HepG2 (cell line): ENCODE results near the gene KLHL21. TPM values are rescaled to one million over a fixed set of nuclear protein-coding genes. Genes with fewer than 3 reads are reported as not detected.

ENCODE experiments used
- CCAR2 ChIP-seq: fragments of 200-400 bp; formaldehyde crosslinking; optimal IDR thresholded peaks from 2 replicates; pipeline ENCODE3; 2018; ENCODE audit warnings: low read depth, mild to moderate bottlenecking, low read length, moderate library complexity
- CHD2 ChIP-seq: IDR thresholded peaks from 2 replicates; pipeline ENCODE4 v1.6.1; 2011; ENCODE audit warnings: low read depth, low read length, improper control_type of control experiment
- CTCF ChIP-seq: sonication (generic); formaldehyde crosslinking; IDR thresholded peaks from 2 replicates; pipeline ENCODE4 v1.5.0; 2020; ENCODE audit warnings: mild to moderate bottlenecking, missing genetic modification reagents, moderate library complexity
- DDIT3 ChIP-seq: sonication (generic); formaldehyde crosslinking; IDR thresholded peaks from 2 replicates; pipeline ENCODE4 v1.4.0; 2020; ENCODE audit warnings: mild to moderate bottlenecking, missing genetic modification reagents
- FOXA3 ChIP-seq: IDR thresholded peaks from 2 replicates; pipeline ENCODE4 v1.6.1; 2016; ENCODE audit warnings: missing genetic modification reagents, missing compliant biosample characterization
- HNF4A ChIP-seq: sonication (generic); formaldehyde crosslinking; IDR thresholded peaks from 2 replicates; pipeline ENCODE4 v1.4.0; 2020; ENCODE audit warnings: missing genetic modification reagents
- HOXD1 ChIP-seq: sonication (generic); formaldehyde crosslinking; IDR thresholded peaks from 2 replicates; pipeline ENCODE4 v1.5.0; 2020; ENCODE audit warnings: missing genetic modification reagents
- JUNB ChIP-seq: sonication (generic); formaldehyde crosslinking; IDR thresholded peaks from 2 replicates; pipeline ENCODE4 v1.8.0; 2022; ENCODE audit warnings: missing genetic modification reagents, mild to moderate bottlenecking, borderline replicate concordance
- MBNL3 ChIP-seq: fragments of 250-450 bp; sonication (Bioruptor Pico); conservative IDR thresholded peaks from 2 replicates; pipeline ENCODE4 v1.8.0; 2022; ENCODE audit warnings: mild to moderate bottlenecking, inconsistent platforms
- POLR2AphosphoS5 ChIP-seq: IDR thresholded peaks from 2 replicates; pipeline ENCODE4 v1.6.1; 2012; ENCODE audit warnings: low read depth, low read length
- RBM39 ChIP-seq: fragments of 200-400 bp; formaldehyde crosslinking; IDR thresholded peaks from one replicate; pipeline ENCODE4 v1.6.1; 2018; ENCODE audit warnings: antibody characterized with exemption, mild to moderate bottlenecking, low read depth, low read length; ENCODE audit not compliant: poor library complexity, severe bottlenecking
- RFX3 ChIP-seq: IDR thresholded peaks from 2 replicates; pipeline ENCODE4 v1.6.1; 2016; ENCODE audit warnings: missing biosample characterization, missing genetic modification reagents
- SCMH1 ChIP-seq: sonication (generic); formaldehyde crosslinking; IDR thresholded peaks from 2 replicates; pipeline ENCODE4 v1.9.0; 2021; ENCODE audit warnings: missing genetic modification reagents, mild to moderate bottlenecking, borderline replicate concordance
- SNAPC2 ChIP-seq: sonication (generic); formaldehyde crosslinking; IDR thresholded peaks from 2 replicates; pipeline ENCODE4 v1.8.1; 2022; ENCODE audit warnings: mild to moderate bottlenecking, missing genetic modification reagents
- TARDBP ChIP-seq: sonication (generic); formaldehyde crosslinking; IDR thresholded peaks from 2 replicates; pipeline ENCODE4 v1.8.0; 2022; ENCODE audit warnings: mild to moderate bottlenecking, missing genetic modification reagents
- TP53 ChIP-seq: sonication (generic); formaldehyde crosslinking; conservative IDR thresholded peaks from 2 replicates; pipeline ENCODE4 v1.4.0; 2020; ENCODE audit warnings: missing genetic modification reagents
- YEATS4 ChIP-seq: sonication (generic); formaldehyde crosslinking; IDR thresholded peaks from 2 replicates; pipeline ENCODE4 v1.4.0; 2020; ENCODE audit warnings: missing genetic modification reagents, borderline replicate concordance
- ZBTB1 ChIP-seq: sonication (generic); formaldehyde crosslinking; IDR thresholded peaks from 2 replicates; pipeline ENCODE4 v1.4.0; 2020; ENCODE audit warnings: missing genetic modification reagents, borderline replicate concordance
- ZBTB20 ChIP-seq: sonication (generic); formaldehyde crosslinking; IDR thresholded peaks from 2 replicates; pipeline ENCODE4 v1.8.1; 2023; ENCODE audit warnings: missing genetic modification reagents, low read depth, mild to moderate bottlenecking, borderline replicate concordance
- ZBTB7A ChIP-seq: sonication (generic); formaldehyde crosslinking; IDR thresholded peaks from 2 replicates; pipeline ENCODE4 v1.8.0; 2022; ENCODE audit warnings: mild to moderate bottlenecking, missing genetic modification reagents
- ZFP41 ChIP-seq: sonication (generic); formaldehyde crosslinking; IDR thresholded peaks from 2 replicates; pipeline ENCODE4 v1.4.0; 2020; ENCODE audit warnings: mild to moderate bottlenecking, missing genetic modification reagents, borderline replicate concordance
- ZMAT3 ChIP-seq: sonication (generic); formaldehyde crosslinking; conservative IDR thresholded peaks from 2 replicates; pipeline ENCODE4 v1.7.0; 2021; ENCODE audit warnings: missing genetic modification reagents
- ZNF687 ChIP-seq: sonication (generic); formaldehyde crosslinking; IDR thresholded peaks from 2 replicates; pipeline ENCODE4 v1.5.1; 2020; ENCODE audit warnings: mild to moderate bottlenecking, missing genetic modification reagents, moderate library complexity
- polyA plus RNA-seq, 8 experiments: library from polyadenylated mRNA; depleted of rRNA in 3 of 8; stranded (reverse) in 7 of 8; unstranded in 1 of 8; fragments of >200 nt; fragmentation: Illumina TruSeq in 4 of 8; extraction: Trizol in 4 of 8; gene quantifications; 2 replicates each; pipeline versions ENCODE4 v1.2.1 to v1.2.3, GENCODE V29; 2011 to 2016; ENCODE audit warnings: low read depth in 4 of 8, missing spikeins in 1 of 8, mixed read lengths in 1 of 8; ENCODE audit not compliant: insufficient read depth in 1 of 8
- total RNA-seq, 5 experiments: library from RNA; depleted of rRNA; stranded (reverse); fragments of >200 nt; fragmentation: Illumina TruSeq; extraction: Trizol; gene quantifications; 2 replicates each; pipeline ENCODE4 v1.2.3, GENCODE V29; 2016; ENCODE audit warnings: low read depth in 1 of 5
- TF ChIP-seq, protein P1 (sequence below): sonication (generic); formaldehyde crosslinking; conservative IDR thresholded peaks from 2 replicates; pipeline ENCODE4 v1.4.0; 2020; ENCODE audit warnings: missing genetic modification reagents

Gene KLHL21
- total and polyA plus RNA-seq, 2 of the 13 experiments (the other 11 are each of a cell fraction or from before 2014, with no cell fraction given) = 14.8 to 25.0 TPM

GRCh38 chr1:6613361-6614018, 10.8 kb upstream of the KLHL21 start, which contains the start of gene PHF13 (continued):
- TF ChIP-seq HNF4A (CRISPR knock-in tag) (no peak), ZFP41 (CRISPR knock-in tag) (no peak), HOXD1 (CRISPR knock-in tag) (no peak), CCAR2 (no peak), FOXA3 (peak; percentile 37; the same call in 1 of the 2 replicates), ZBTB20 (CRISPR knock-in tag) (no peak), TARDBP (CRISPR knock-in tag) (peak; percentile 75), ZNF687 (CRISPR knock-in tag) (no peak; the same call in 1 of the 2 replicates), ZBTB7A (CRISPR knock-in tag) (no peak), CHD2 (peak; percentile 73), RBM39 (no peak), SCMH1 (no peak), JUNB (CRISPR knock-in tag) (no peak), DDIT3 (no peak), ZMAT3 (CRISPR knock-in tag) (no peak; the same call in 1 of the 2 replicates), MBNL3 (CRISPR knock-in tag) (no peak), SNAPC2 (CRISPR knock-in tag) (no peak), CTCF (CRISPR knock-in tag) (no peak), RFX3 (CRISPR knock-in tag) (no peak), YEATS4 (peak; percentile 49; the same call in 1 of the 2 replicates), POLR2AphosphoS5 (no peak; the same call in 1 of the 2 replicates), TP53 (CRISPR knock-in tag) (no peak), ZBTB1 (no peak)
- TF ChIP-seq, protein P1, sequence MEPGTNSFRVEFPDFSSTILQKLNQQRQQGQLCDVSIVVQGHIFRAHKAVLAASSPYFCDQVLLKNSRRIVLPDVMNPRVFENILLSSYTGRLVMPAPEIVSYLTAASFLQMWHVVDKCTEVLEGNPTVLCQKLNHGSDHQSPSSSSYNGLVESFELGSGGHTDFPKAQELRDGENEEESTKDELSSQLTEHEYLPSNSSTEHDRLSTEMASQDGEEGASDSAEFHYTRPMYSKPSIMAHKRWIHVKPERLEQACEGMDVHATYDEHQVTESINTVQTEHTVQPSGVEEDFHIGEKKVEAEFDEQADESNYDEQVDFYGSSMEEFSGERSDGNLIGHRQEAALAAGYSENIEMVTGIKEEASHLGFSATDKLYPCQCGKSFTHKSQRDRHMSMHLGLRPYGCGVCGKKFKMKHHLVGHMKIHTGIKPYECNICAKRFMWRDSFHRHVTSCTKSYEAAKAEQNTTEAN (CRISPR knock-in tag) = no peak
